GM12865 (cell line): ENCODE measurements around the gene CECR2.
A peak's percentile ranks its signal among the peaks of the same experiment; 100 is the strongest.

ENCODE experiments used
- DNase-seq: peaks from one replicate; pipeline ENCODE4 v3.0.0; 2010; ENCODE audit warnings: low read depth
- H3K4me3 ChIP-seq: 2 replicates; pipeline ENCODE4 v1.5.1; 2011; ENCODE audit warnings: mild to moderate bottlenecking, low read depth, low read length, control low read depth
- CTCF ChIP-seq: IDR thresholded peaks from 2 replicates; pipeline ENCODE4 v1.5.1; 2011; ENCODE audit warnings: low read length, control low read depth, low read depth, inconsistent platforms; ENCODE audit not compliant: insufficient read depth; ENCODE audit errors: missing control alignments

The CECR2 gene

GRCh38 chr22:17369439-17370025 is at the start of gene CECR2:
Gene CECR2 (plus strand): TSS chr22:17369460. CDS start chr22:17369784, 324 bp downstream.
- no peak for TF ChIP-seq CTCF
- H3K4me3 ChIP-seq: no peak within 1 kb of the TSS
- DNase-seq: peak; percentile 24

GRCh38 chr22:17319546-17319945 is 49.7 kb upstream of the CECR2 start:
- H3K4me3 ChIP-seq: no peak overlapping the region
- TF ChIP-seq CTCF: no peak
- DNase-seq: no peak

GRCh38 chr22:17322511-17322910 is 46.7 kb upstream of the CECR2 start:
- H3K4me3 ChIP-seq: no peak overlapping the region
- no peak for TF ChIP-seq CTCF
- no peak for DNase-seq

- DNase-seq: no peak
- TF ChIP-seq CTCF: no peak
These were observed 37.6 kb upstream of the CECR2 start for GRCh38 chr22:17331690-17332089.

GRCh38 chr22:17332109-17332800 is 37.0 kb upstream of the CECR2 start:
- no peak for TF ChIP-seq CTCF
- no peak for DNase-seq
- no peak overlapping the region for H3K4me3 ChIP-seq

More at GRCh38 chr22:17331690-17332089, 37.6 kb upstream of the CECR2 start:
- no peak overlapping the region for H3K4me3 ChIP-seq

GRCh38 chr22:17334059-17334458 is 35.2 kb upstream of the CECR2 start:
- DNase-seq: no peak
- no peak overlapping the region for H3K4me3 ChIP-seq
- no peak for TF ChIP-seq CTCF
